ENCODE data around the gene STAG1.

STAG1 gene

GRCh38 chr3:136353461-136353860 is 398.7 kb downstream of the STAG1 start:
- TF ChIP-seq, protein P1, sequence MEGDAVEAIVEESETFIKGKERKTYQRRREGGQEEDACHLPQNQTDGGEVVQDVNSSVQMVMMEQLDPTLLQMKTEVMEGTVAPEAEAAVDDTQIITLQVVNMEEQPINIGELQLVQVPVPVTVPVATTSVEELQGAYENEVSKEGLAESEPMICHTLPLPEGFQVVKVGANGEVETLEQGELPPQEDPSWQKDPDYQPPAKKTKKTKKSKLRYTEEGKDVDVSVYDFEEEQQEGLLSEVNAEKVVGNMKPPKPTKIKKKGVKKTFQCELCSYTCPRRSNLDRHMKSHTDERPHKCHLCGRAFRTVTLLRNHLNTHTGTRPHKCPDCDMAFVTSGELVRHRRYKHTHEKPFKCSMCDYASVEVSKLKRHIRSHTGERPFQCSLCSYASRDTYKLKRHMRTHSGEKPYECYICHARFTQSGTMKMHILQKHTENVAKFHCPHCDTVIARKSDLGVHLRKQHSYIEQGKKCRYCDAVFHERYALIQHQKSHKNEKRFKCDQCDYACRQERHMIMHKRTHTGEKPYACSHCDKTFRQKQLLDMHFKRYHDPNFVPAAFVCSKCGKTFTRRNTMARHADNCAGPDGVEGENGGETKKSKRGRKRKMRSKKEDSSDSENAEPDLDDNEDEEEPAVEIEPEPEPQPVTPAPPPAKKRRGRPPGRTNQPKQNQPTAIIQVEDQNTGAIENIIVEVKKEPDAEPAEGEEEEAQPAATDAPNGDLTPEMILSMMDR (IDR thresholded peaks at IDR 0.05): no peak
- Histone ChIP-seq H3K36me3 (peaks cover 0 to 38% (median 25%) of the 10 kb centered on the region in 3 donors), H3K4me1 (peaks cover 0 to 18% (median 9%) of the 10 kb centered on the region in 4 donors), H3K9me3 (peaks cover 0 to 5% (median 0%) of the 10 kb centered on the region in 3 donors), H3K27ac (no peak overlapping the region), H3K4me3 (no peak overlapping the region), H3K27me3 (no peaks in the 10 kb centered on the region)
- intact Hi-C loops (cut with DNase I; ENCODE audit: low total_unique reads): no loop called here
- no peak for DNase-seq

GRCh38 chr3:136351905-136352304 is 400.3 kb downstream of the STAG1 start:
- Histone ChIP-seq H3K27me3 (no peaks in the 10 kb centered on the region), H3K4me3 (no peak overlapping the region), H3K36me3 (peaks cover 0 to 34% (median 27%) of the 10 kb centered on the region in 3 donors), H3K9me3 (peaks cover 0 to 5% (median 0%) of the 10 kb centered on the region in 3 donors), H3K27ac (no peak overlapping the region), H3K4me1 (peaks cover 0 to 18% (median 9%) of the 10 kb centered on the region in 4 donors)
- no peak for DNase-seq
- TF ChIP-seq, protein P1 (IDR thresholded peaks at IDR 0.05): no peak
- intact Hi-C loops (cut with DNase I; ENCODE audit: low total_unique reads): no loop called here

- Histone ChIP-seq H3K36me3 (peaks cover 3 to 29% (median 24%) of the 10 kb centered on the region in 3 donors), H3K27me3 (no peaks in the 10 kb centered on the region), H3K4me1 (peaks cover 0 to 18% (median 9%) of the 10 kb centered on the region in 4 donors), H3K27ac (no peak overlapping the region), H3K4me3 (no peak overlapping the region), H3K9me3 (peaks cover 0 to 5% (median 0%) of the 10 kb centered on the region in 3 donors)
- TF ChIP-seq, protein P1 (IDR thresholded peaks at IDR 0.05): no peak
- intact Hi-C loops (cut with DNase I; ENCODE audit: low total_unique reads): no loop called here
- no peak for DNase-seq
These were observed 400.8 kb downstream of the STAG1 start for GRCh38 chr3:136351351-136351750.

DNA sequence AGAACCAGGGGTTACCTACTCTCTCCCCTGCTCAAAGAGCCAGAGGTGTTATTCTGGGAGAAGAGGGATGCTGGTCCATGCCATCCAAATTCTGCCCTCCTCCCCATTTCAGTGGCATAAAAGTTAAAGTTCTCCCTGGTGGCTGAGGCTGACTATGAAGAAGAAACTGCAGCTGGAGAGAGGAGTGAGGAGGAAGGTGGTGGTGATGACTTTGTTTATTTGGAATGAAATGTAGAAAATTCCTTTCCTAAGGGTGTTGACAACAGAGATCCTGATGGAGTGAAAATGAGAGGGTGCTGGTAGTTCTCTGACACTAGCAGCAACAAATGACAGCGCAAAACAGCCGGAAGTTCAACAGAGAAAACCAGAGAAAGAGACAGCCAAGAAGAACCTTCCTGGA is 401.6 kb downstream of the STAG1 start:
- intact Hi-C loops (cut with DNase I; ENCODE audit: low total_unique reads): no loop called here
- no peak for DNase-seq
- Histone ChIP-seq H3K27ac (peak overlapping the region in 1 of 2 donors; percentile 18), H3K4me1 (peaks cover 0 to 18% (median 9%) of the 10 kb centered on the region in 4 donors), H3K4me3 (no peak overlapping the region), H3K9me3 (no peaks in the 10 kb centered on the region), H3K36me3 (peaks cover 5 to 23% (median 16%) of the 10 kb centered on the region in 3 donors), H3K27me3 (no peaks in the 10 kb centered on the region)
- TF ChIP-seq, protein P1 (IDR thresholded peaks at IDR 0.05): no peak

DNA sequence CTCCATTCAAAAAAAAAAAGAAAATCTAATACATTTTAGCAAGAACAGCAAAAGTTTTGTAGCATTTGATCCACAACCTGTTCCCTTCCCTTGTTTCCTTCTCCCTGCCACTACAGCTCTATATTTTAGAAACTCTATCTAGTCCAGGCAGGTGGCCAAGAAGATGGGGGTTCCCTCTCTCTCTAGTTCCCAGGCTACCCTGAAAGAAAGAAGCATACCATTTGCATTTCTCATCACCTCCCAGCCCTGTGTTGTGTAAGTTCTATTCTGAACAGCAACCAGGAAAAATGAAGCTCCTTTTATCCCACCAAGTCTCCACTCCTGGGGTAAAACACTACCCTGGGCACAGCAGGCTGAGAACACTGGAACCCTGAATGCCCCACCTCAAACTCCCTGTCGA is 402.0 kb downstream of the STAG1 start:
- H3K27ac ChIP-seq: peak overlapping the region in 1 of 2 donors; percentile 18
- H3K9me3 ChIP-seq: no peaks in the 10 kb centered on the region
- peaks cover 5 to 23% (median 16%) of the 10 kb centered on the region in 3 donors for H3K36me3 ChIP-seq
- H3K4me1 ChIP-seq: peaks cover 0 to 18% (median 9%) of the 10 kb centered on the region in 4 donors
- no peak for DNase-seq
- no peaks in the 10 kb centered on the region for H3K27me3 ChIP-seq
- H3K4me3 ChIP-seq: no peak overlapping the region
- TF ChIP-seq, protein P1 (IDR thresholded peaks at IDR 0.05): no peak
- intact Hi-C loops (cut with DNase I; ENCODE audit: low total_unique reads): no loop called here

DNA sequence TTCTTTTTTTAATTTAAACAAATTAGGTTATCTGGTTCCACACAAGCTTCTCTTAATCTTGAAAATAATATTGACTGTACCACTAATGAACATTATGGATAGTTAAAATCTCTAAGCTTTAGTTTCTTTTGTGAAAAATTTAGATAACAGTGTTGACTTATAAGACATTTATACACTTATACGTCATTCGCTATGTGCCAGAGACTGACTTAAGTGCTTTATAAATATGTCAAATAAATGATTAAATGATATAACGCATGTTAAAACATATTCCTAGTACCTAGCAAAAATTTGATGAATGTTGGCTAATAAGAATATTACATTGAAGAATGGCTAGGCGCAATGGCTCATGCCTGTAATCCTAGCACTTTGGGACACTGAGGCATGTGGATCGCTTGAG is 405.7 kb downstream of the STAG1 start:
- no peaks in the 10 kb centered on the region for H3K27me3 ChIP-seq
- H3K27ac ChIP-seq: no peak overlapping the region
- TF ChIP-seq, protein P1 (IDR thresholded peaks at IDR 0.05): no peak
- no peak overlapping the region for H3K4me3 ChIP-seq
- intact Hi-C loops (cut with DNase I; ENCODE audit: low total_unique reads): no loop called here
- H3K36me3 ChIP-seq: peaks cover 9 to 47% (median 28%) of the 10 kb centered on the region in 3 donors
- no peak for DNase-seq
- H3K9me3 ChIP-seq: no peaks in the 10 kb centered on the region
- peaks cover 0 to 26% (median 14%) of the 10 kb centered on the region in 4 donors for H3K4me1 ChIP-seq

Measured in tibial artery (tissue), 4 donors.